SK-N-MC (cell line): ENCODE results near the gene AGRN.

Experiments
- EZH2 ChIP-seq: fragments of 200-600 bp; sonication (generic); IDR thresholded peaks from one replicate; pipeline ENCODE4 v1.6.1; 2017; ENCODE audit warnings: antibody characterized with exemption
- POLR2AphosphoS5 ChIP-seq: IDR thresholded peaks from 2 replicates; pipeline ENCODE4 v1.6.1; 2012; ENCODE audit warnings: mild to moderate bottlenecking, low read depth, low read length, borderline replicate concordance

GRCh38 chr1:993379-993995, 26.4 kb upstream of the AGRN start:
- TF ChIP-seq EZH2 (no peak), POLR2AphosphoS5 (no peak)
